Activated naive CD8-positive, alpha-beta T cell treated with anti-CD3 and anti-CD28 coated beads, Interleukin-2, amount 50 U/mL, for 24 hours (primary cell): ENCODE measurements around the gene SVIL.
"Not testable (repeated sequence)": the region's sequence is repeated elsewhere in the genome, so short reads cannot be mapped to it uniquely, and the experiment has no call there.

Experiments used
- ATAC-seq: fragments of 150-1000 bp; cut with Tn5 transposase; one replicate; pipeline ENCODE4 v1.10.0; 2021
- DNase-seq: peaks from one replicate; pipeline ENCODE4 v3.0.0; 2021
- H3K27ac Mint-ChIP-seq: one replicate; pipeline ENCODE4 v1.8.0; 2021; ENCODE audit warnings: mild to moderate bottlenecking, mixed read lengths
- H3K27me3 Mint-ChIP-seq: one replicate; pipeline ENCODE4 v1.8.0; 2021; ENCODE audit warnings: mixed read lengths
- H3K36me3 Mint-ChIP-seq: one replicate; pipeline ENCODE4 v1.8.0; 2021; ENCODE audit warnings: low read depth, mixed read lengths
- H3K4me1 Mint-ChIP-seq: one replicate; pipeline ENCODE4 v1.8.0; 2021; ENCODE audit warnings: mixed read lengths
- H3K4me3 Mint-ChIP-seq: one replicate; pipeline ENCODE4 v1.8.0; 2021; ENCODE audit warnings: mild to moderate bottlenecking, moderate library complexity, mixed read lengths
- H3K9me3 Mint-ChIP-seq: one replicate; pipeline ENCODE4 v1.8.0; 2021; ENCODE audit warnings: mixed read lengths

Gene SVIL

DNA sequence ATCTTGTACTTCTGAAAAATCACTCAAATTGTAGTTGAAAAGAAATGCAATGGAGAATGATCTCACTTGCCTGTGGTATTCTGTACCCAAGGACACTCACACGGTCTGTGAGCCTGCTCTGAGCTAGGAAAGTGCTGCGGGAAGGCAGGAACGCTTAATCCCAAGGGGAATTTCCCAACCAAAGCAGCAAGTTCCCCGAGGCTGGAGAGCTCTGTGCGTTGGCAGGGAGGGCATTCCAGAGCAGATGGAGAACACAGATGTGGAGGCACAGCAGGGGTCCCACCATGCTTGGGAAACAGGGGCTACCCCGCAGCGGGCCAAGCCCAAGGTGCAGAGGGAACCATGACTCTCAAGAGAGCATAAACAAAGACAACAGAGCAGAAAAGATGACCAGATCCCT lies 13.6 kb downstream of the SVIL start:
- H3K27me3 Mint-ChIP-seq, result no peaks in the 10 kb centered on the region
- H3K4me1 Mint-ChIP-seq, result peaks cover 1% of the 10 kb centered on the region
- H3K27ac Mint-ChIP-seq, result no peak overlapping the region
- no peak overlapping the region for H3K4me3 Mint-ChIP-seq
- no peak for ATAC-seq
- H3K9me3 Mint-ChIP-seq, result no peaks in the 10 kb centered on the region
- DNase-seq, result no peak
- H3K36me3 Mint-ChIP-seq, result peaks cover 2% of the 10 kb centered on the region

DNA sequence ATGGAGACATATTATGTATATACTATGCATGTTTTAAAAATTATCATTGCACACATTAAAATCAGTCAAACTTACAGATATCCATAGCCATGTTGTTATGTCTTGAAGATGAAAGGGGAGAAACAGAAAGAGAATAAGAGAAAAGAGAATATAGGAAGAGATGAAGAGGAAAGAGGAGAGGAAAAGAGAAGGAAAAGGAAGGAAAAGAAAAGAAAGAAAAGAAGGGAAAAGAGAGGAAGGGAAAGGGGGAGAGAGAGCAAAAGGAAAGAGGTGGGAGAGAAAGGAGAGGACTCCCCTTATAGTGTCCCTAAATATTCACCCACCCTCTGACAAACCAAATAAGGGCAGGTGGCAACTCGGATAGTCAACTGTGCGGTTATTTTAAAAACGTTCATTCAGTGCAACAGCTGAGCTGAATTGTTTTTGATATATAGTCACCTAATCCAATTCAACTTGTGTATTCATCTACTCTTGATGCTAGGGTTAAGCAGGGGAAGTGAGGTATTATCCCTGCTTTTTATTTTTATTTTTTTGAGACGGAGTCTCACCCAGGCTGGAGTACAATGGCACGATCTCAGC lies 14.6 kb downstream of the SVIL start:
- no peak overlapping the region for H3K27ac Mint-ChIP-seq
- no peaks in the 10 kb centered on the region for H3K9me3 Mint-ChIP-seq

GRCh38 chr10:29619241-29619669 lies 15.5 kb downstream of the SVIL start:
- Mint-ChIP-seq H3K4me1 (peaks cover 1% of the 10 kb centered on the region), H3K27me3 (no peaks in the 10 kb centered on the region), H3K4me3 (no peak overlapping the region), H3K36me3 (peaks cover 2% of the 10 kb centered on the region), H3K9me3 (no peaks in the 10 kb centered on the region), H3K27ac (no peak overlapping the region)
- DNase-seq, result no peak
- ATAC-seq, result no peak

More for the DNA sequence above, 14.6 kb downstream of the SVIL start:
- Mint-ChIP-seq H3K4me3 (no peak overlapping the region), H3K4me1 (peaks cover 1% of the 10 kb centered on the region), H3K27me3 (no peaks in the 10 kb centered on the region), H3K36me3 (peaks cover 2% of the 10 kb centered on the region)
- DNase-seq, result no peak
- no peak for ATAC-seq

DNA sequence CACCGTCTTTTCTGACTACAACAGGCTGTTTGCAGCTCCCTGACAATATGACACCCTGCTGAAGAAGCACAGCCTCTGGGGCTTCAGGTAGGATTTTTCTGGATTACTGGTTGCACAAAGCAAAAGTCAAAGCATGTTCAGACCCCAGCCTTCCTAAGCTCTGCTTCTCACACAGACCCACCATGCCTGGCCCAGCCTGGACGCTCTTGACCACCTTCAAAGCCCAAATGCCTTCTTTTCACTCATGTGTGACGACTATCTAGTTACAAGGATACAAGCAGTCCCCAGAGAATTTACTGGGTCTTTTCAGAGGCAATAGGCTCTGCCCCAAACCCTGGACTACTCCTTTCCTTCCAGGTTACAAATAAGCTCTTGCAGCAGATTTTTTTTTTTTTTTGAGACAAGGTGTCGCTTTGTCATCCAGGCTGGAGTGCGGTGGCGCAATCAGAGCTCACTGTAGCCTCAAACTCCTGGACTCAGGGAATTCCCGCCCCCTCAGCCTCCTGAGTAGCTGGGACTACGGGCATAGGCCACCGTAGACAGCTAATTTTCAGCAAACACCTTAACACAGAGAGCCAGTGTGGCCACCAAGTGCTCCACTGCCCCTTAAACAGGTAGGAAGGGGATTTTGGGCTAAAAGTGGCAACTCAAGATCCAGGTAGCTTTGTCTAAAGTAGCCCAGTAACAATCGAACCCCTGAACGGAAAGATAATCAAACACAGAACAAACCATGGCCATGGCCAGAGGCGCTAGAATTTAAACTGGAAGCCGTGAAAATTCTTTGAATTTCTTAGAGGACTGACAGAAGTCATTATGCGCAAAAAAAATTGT lies 16.2 kb downstream of the SVIL start:
- no peak overlapping the region for H3K4me3 Mint-ChIP-seq
- DNase-seq, result no peak
- no peaks in the 10 kb centered on the region for H3K9me3 Mint-ChIP-seq
- no peak overlapping the region for H3K27ac Mint-ChIP-seq
- ATAC-seq, result no peak
- no peaks in the 10 kb centered on the region for H3K27me3 Mint-ChIP-seq
- peaks cover 2% of the 10 kb centered on the region for H3K36me3 Mint-ChIP-seq
- H3K4me1 Mint-ChIP-seq, result peaks cover 1% of the 10 kb centered on the region

DNA sequence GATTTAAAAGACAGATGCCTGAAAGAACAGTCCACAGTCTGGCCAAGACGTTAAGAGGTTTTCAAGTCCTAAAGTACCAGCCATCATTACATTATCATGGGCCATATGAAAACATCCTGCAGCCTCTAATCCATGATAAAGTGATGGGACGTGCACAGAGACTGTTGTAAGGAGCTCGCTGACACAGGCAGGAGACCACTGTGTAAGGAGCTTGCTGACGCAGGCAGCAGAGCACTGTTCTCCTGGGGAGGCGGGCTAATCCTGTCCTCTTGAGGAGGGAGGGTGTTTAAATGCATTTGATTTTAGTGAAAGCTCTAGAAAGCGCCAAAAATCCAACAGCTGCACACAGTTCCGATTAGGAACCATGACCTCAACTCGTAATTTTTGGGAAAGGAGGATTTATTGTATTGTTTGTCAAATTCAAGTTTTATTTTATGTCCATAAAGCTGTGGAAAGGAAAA lies 16.9 kb downstream of the SVIL start:
- Mint-ChIP-seq H3K36me3 (peaks cover 2% of the 10 kb centered on the region), H3K27ac (no peak overlapping the region), H3K27me3 (no peaks in the 10 kb centered on the region), H3K9me3 (no peaks in the 10 kb centered on the region), H3K4me1 (peaks cover 1% of the 10 kb centered on the region), H3K4me3 (no peak overlapping the region)
- DNase-seq (no peak), ATAC-seq (no peak)

DNA sequence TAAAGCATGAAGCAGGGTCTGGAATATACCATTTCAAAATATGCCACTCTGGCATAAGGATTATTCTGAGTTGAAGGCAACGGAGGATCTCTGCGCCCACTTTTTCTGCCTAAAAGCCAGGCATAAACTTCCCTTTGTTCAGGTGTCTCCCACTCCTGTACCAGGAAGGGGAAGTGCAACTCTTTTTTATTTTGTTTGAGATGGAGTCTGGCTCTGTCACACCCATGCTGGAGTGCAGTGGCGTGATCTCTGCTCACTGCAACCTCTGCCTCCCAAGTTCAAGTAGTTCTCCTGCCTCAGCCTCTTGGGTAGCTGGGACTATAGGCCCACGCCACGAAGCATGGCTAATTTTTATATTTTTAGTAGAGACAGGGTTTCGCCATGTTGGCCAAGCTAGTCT lies 18.2 kb downstream of the SVIL start:
- no peak overlapping the region for H3K27ac Mint-ChIP-seq
- ATAC-seq, result no peak

GRCh38 chr10:29615195-29615594 lies 19.6 kb downstream of the SVIL start:
- Mint-ChIP-seq H3K27me3 (no peaks in the 10 kb centered on the region), H3K9me3 (no peaks in the 10 kb centered on the region), H3K27ac (no peak overlapping the region), H3K4me3 (no peak overlapping the region), H3K36me3 (no peaks in the 10 kb centered on the region), H3K4me1 (no peaks in the 10 kb centered on the region)
- DNase-seq, result no peak
- ATAC-seq, result no peak

More for the DNA sequence above, 18.2 kb downstream of the SVIL start:
- Mint-ChIP-seq H3K9me3 (no peaks in the 10 kb centered on the region), H3K4me3 (no peak overlapping the region), H3K27me3 (no peaks in the 10 kb centered on the region), H3K4me1 (no peaks in the 10 kb centered on the region), H3K36me3 (no peaks in the 10 kb centered on the region)
- no peak for DNase-seq

DNA sequence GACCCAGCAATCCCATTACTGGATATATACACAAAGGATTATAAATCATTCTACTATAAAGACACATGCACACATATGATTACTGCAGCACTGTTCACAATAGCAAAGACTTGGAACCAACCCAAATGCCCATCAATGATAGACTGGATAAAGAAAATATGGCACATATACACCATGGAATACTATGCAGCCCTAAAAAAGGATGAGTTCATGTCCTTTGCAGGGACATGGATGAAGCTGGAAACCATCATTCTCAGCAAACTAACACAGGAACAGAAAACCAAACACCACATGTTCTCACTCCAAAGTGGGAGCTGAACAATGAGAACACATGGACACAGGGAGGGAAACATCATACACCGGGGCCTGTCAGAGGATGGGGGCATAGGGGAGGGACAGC lies 20.5 kb downstream of the SVIL start:
- H3K4me1 Mint-ChIP-seq, H3K27ac Mint-ChIP-seq, DNase-seq, ATAC-seq, H3K4me3 Mint-ChIP-seq, H3K9me3 Mint-ChIP-seq, H3K36me3 Mint-ChIP-seq, H3K27me3 Mint-ChIP-seq: not testable (repeated sequence)

DNA sequence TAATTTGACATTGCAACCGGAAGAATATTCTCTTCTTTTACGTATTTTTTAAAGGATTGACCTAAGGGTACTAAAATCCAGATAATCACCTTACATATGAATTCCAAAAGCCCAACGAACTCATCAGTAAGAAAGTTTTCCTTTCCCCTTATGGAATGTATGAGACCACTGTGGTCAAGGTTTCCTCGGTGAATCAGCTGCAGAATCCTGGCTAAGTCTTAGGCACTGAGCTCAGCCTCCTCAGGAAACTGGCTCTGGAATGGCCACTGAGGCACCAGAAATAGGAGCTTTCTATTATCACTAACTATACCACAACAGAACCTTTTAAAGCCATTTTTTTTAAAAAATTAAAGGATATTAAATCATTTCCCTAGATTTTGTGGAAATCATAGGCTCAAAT lies 21.0 kb downstream of the SVIL start:
- Mint-ChIP-seq H3K4me3 (no peak overlapping the region), H3K4me1 (no peaks in the 10 kb centered on the region)

GRCh38 chr10:29613196-29613595 lies 21.6 kb downstream of the SVIL start:
- no peak for ATAC-seq
- no peak overlapping the region for H3K4me3 Mint-ChIP-seq
- H3K36me3 Mint-ChIP-seq, result peaks cover 4% of the 10 kb centered on the region
- no peaks in the 10 kb centered on the region for H3K27me3 Mint-ChIP-seq
- H3K4me1 Mint-ChIP-seq, result no peaks in the 10 kb centered on the region
- H3K27ac Mint-ChIP-seq, result no peak overlapping the region
- H3K9me3 Mint-ChIP-seq, result no peaks in the 10 kb centered on the region
- no peak for DNase-seq

More for the DNA sequence above, 21.0 kb downstream of the SVIL start:
- Mint-ChIP-seq H3K27ac (no peak overlapping the region), H3K27me3 (no peaks in the 10 kb centered on the region), H3K36me3 (peaks cover 4% of the 10 kb centered on the region), H3K9me3 (no peaks in the 10 kb centered on the region)
- ATAC-seq, result no peak
- no peak for DNase-seq

- Mint-ChIP-seq H3K4me3 (no peak overlapping the region), H3K9me3 (no peaks in the 10 kb centered on the region)
- DNase-seq, result no peak
Observed at GRCh38 chr10:29612657-29613056, 22.1 kb downstream of the SVIL start.

GRCh38 chr10:29611781-29612381 lies 22.9 kb downstream of the SVIL start:
- H3K4me3 Mint-ChIP-seq, result no peak overlapping the region
- peaks cover 4% of the 10 kb centered on the region for H3K36me3 Mint-ChIP-seq
- no peak for ATAC-seq
- no peaks in the 10 kb centered on the region for H3K27me3 Mint-ChIP-seq
- DNase-seq, result no peak
- H3K27ac Mint-ChIP-seq, result no peak overlapping the region
- no peaks in the 10 kb centered on the region for H3K9me3 Mint-ChIP-seq
- H3K4me1 Mint-ChIP-seq, result no peaks in the 10 kb centered on the region

More at GRCh38 chr10:29612657-29613056, 22.1 kb downstream of the SVIL start:
- Mint-ChIP-seq H3K36me3 (peaks cover 4% of the 10 kb centered on the region), H3K4me1 (no peaks in the 10 kb centered on the region), H3K27me3 (no peaks in the 10 kb centered on the region), H3K27ac (no peak overlapping the region)
- no peak for ATAC-seq

DNA sequence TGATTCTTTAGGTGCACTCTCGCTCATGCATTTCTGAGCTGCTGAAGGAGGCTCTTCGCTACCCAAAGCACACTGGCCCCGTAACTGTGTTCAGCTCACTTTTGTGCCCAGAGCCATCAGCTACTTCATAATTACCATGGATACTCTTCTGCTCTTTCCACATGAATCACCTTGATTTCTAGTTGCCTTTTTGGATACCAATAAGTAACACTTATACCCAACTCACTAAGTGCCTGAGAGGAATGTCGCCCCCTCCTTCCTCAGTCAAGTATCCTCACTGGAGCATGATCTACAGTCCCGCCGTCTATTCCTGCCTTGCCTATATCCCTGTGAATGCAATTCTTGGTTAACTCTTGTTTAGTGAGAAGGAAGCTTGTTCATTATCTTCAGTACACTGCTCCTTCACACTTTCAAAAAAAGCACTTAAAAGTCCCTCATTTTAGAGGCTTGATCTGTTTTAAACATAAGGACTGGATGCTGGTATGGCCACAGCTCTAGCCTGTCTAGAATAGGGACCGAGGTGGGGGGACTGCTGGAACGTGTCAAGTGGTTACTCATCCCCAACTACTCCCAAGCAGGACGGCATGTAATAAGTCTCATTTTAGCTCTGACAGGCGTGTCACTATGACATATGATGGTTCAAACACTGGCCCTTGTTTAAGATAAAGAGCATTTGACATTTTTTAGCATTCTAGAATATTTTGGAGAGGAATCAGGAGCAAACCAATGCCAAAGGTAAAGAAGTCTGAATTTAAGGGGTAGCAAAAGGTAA lies 23.7 kb downstream of the SVIL start:
- Mint-ChIP-seq H3K4me3 (no peak overlapping the region), H3K27me3 (no peaks in the 10 kb centered on the region), H3K36me3 (peaks cover 4% of the 10 kb centered on the region), H3K4me1 (no peaks in the 10 kb centered on the region), H3K9me3 (no peaks in the 10 kb centered on the region), H3K27ac (no peak overlapping the region)
- DNase-seq, result no peak
- no peak for ATAC-seq

DNA sequence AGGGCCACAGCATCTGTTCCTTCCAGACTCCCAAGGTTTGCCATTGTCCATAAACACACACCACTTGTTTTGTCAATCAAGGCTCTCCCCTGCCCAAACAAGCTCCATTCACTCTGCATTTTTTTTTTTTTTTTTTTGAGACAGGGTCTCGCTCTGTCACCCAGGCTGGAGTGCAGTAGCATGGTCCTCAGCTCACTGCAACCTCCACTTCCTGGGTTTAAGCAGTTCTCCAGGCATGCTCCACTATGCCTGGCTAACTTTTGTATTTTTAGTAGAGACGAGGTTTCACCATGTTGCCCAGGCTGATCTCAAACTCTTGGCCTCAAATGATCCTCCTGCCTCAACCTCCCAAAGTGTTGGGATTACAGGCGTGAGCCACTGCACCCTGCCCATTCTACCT lies 24.4 kb downstream of the SVIL start:
- not testable (repeated sequence) for H3K27ac Mint-ChIP-seq, H3K27me3 Mint-ChIP-seq, H3K4me1 Mint-ChIP-seq, DNase-seq, H3K9me3 Mint-ChIP-seq, ATAC-seq, H3K4me3 Mint-ChIP-seq, H3K36me3 Mint-ChIP-seq
